Peyer's patch (tissue), 4 donors: ENCODE data around the gene BAD. TPM values are rescaled to one million over a fixed set of nuclear protein-coding genes. Genes with fewer than 3 reads are reported as not detected.

ENCODE experiments used
- DNase-seq, 3 donors: peaks; one replicate each; pipeline ENCODE4 v3.0.0-alpha.2; 2017 to 2019
- H3K27ac ChIP-seq, 4 donors: fragments of 200-600 bp; sonication (generic); one replicate each; pipeline ENCODE4 v1.5.1; 2016 to 2019
- H3K27me3 ChIP-seq, 2 donors: fragments of 200-600 bp; sonication (generic); one replicate each; pipeline ENCODE4 v1.5.1; 2019
- H3K36me3 ChIP-seq, 3 donors: fragments of 200-600 bp; sonication (generic); one replicate each; pipeline ENCODE4 v1.5.1; 2016 to 2019
- H3K4me1 ChIP-seq, 4 donors: fragments of 200-600 bp; sonication (generic); one replicate each; pipeline ENCODE4 v1.5.1; 2016 to 2019
- H3K4me3 ChIP-seq, 4 donors: fragments of 200-600 bp; sonication (generic); 1 replicate in 3 of 4; 2 replicates in 1 of 4; pipeline ENCODE4 v1.5.1; 2016 to 2019; ENCODE audit warnings: mild to moderate bottlenecking in 1 of 4
- H3K9me3 ChIP-seq, 4 donors: fragments of 200-600 bp; sonication (generic); one replicate each; pipeline ENCODE4 v1.5.1; 2016 to 2019; ENCODE audit warnings: mild to moderate bottlenecking in 1 of 4
- POLR2A ChIP-seq, 2 donors: fragments of 450-650 bp; IDR thresholded peaks; one replicate each; pipeline ENCODE4 v1.5.1; 2017; ENCODE audit warnings: antibody characterized with exemption in 2 of 2, mild to moderate bottlenecking in 2 of 2, moderate library complexity in 2 of 2
- total RNA-seq, 4 donors: library from RNA; depleted of rRNA; stranded (reverse); fragments of >200 nt; gene quantifications; one replicate each; pipeline ENCODE4 v1.1.0, GENCODE V29; 2016
- TF ChIP-seq, protein P1 (sequence below), 6 experiments: fragments of 450-650 bp in 4 of 6; fragments of 200-600 bp in 2 of 6; sonication (generic) in 1 of 6; IDR thresholded peaks; one replicate each; pipeline ENCODE4 v1.5.1; 2017 to 2019; ENCODE audit warnings: antibody characterized with exemption in 6 of 6, mild to moderate bottlenecking in 3 of 6, moderate library complexity in 1 of 6

The BAD gene
- total RNA-seq, 4 donors from 2014 or later, result 57.4 to 91.8 (median 63.7) TPM

DNA sequence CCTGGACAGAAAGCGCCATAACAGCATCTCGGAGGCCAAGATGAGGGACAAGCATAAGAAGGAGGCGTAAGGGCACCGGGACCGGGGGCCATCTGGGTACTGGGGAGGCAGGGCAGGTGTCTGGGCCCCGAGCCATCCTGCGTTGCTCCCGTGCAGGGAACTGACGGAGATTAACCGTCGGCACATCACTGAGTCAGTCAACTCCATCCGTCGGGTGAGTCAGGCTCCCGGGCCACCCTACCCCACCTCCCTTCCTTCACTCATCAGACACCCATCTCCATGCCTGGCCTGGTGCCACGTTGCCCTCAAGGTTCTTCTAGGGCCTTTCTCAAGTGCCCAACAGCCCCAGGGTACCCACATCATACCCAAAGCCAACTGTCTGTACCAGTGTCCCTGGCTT lies 18.1 kb downstream of the BAD start:
- TF ChIP-seq, protein P1, sequence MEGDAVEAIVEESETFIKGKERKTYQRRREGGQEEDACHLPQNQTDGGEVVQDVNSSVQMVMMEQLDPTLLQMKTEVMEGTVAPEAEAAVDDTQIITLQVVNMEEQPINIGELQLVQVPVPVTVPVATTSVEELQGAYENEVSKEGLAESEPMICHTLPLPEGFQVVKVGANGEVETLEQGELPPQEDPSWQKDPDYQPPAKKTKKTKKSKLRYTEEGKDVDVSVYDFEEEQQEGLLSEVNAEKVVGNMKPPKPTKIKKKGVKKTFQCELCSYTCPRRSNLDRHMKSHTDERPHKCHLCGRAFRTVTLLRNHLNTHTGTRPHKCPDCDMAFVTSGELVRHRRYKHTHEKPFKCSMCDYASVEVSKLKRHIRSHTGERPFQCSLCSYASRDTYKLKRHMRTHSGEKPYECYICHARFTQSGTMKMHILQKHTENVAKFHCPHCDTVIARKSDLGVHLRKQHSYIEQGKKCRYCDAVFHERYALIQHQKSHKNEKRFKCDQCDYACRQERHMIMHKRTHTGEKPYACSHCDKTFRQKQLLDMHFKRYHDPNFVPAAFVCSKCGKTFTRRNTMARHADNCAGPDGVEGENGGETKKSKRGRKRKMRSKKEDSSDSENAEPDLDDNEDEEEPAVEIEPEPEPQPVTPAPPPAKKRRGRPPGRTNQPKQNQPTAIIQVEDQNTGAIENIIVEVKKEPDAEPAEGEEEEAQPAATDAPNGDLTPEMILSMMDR (IDR thresholded peaks at IDR 0.05), result no peak
- TF ChIP-seq POLR2A (IDR thresholded peaks at IDR 0.05), result no peak
- H3K36me3 ChIP-seq, result peaks cover 0 to 60% (median 0%) of the 10 kb centered on the region in 3 donors
- no peaks in the 10 kb centered on the region for H3K9me3 ChIP-seq
- H3K4me3 ChIP-seq, result no peak overlapping the region
- H3K4me1 ChIP-seq, result peaks cover 7 to 57% (median 12%) of the 10 kb centered on the region in 4 donors
- peak overlapping the region in 1 of 4 donors; percentile 39 for H3K27ac ChIP-seq
- no peak for DNase-seq
- H3K27me3 ChIP-seq, result no peaks in the 10 kb centered on the region

DNA sequence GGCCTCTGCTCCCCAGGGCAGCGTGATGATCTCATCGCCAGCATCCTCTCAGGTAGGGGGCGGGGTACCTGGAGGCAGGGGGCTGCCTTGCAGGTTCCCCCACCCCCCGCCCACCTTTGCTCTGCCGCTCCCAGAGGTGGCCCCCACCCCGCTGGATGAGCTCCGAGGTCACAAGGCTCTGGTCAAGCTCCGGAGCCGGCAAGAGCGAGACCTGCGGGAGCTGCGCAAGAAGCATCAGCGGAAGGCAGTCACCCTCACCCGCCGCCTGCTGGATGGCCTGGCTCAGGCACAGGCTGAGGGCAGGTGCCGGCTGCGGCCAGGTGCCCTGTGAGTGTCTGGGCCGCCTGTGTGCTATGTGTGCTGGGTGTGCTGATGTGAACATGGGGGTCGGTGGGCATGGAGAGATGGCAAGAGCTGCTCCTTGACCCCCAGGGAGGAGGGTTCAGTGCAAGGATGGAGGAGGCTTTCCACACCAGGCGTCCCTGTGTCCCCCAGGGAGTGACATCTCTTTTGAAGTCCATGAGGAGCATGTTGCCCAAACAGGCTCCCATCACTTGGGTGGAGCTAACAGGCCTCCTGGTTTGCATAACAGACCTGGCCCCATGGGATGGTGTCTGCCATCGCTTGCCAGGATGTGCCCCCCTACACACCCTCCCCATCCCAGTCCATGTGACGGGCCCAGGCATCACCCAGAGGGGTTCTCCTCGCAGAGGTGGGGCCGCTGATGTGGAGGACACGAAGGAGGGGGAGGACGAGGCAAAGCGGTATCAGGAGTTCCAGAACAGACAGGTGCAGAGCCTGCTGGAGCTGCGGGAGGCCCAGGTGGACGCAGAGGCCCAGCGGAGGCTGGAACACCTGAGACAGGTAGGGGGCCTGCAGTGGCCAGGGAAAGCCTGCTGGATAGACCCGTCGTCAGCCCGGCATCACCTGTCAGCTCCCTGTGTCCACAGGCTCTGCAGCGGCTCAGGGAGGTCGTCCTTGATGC lies 19.0 kb downstream of the BAD start:
- Histone ChIP-seq H3K4me1 (peaks cover 7 to 57% (median 12%) of the 10 kb centered on the region in 4 donors), H3K4me3 (no peak overlapping the region), H3K27ac (peak overlapping the region in 1 of 4 donors; percentile 30), H3K9me3 (no peaks in the 10 kb centered on the region), H3K27me3 (no peaks in the 10 kb centered on the region), H3K36me3 (peaks cover 0 to 66% (median 0%) of the 10 kb centered on the region in 3 donors)
- TF ChIP-seq, protein P1 (IDR thresholded peaks at IDR 0.05), result no peak
- TF ChIP-seq POLR2A (IDR thresholded peaks at IDR 0.05), result no peak
- no peak for DNase-seq

DNA sequence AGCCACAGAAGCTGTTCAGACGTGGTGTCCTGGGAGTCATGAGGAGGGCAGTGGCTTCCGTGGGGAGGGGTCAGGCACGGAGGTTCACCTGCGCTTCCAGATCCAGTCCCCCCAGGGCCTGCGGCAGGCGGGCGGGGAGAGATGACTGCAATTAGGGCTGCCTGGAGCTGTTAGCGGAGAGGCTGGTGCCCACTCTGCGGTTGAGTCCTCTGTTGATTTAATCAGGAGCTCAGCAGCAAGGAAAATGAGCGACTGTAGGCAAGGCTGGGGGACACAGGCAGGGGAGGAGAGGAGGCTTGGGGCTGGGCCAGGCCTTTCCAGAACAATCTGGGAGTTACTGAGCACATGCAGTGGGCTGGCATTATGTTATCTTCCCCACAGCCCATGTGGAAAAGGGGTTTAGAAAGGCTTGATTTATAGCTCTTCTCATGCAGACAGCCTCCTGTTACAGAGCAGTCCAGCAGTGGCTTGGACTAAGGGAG lies 20.1 kb downstream of the BAD start:
- Histone ChIP-seq H3K9me3 (no peaks in the 10 kb centered on the region), H3K27me3 (no peaks in the 10 kb centered on the region), H3K4me1 (peaks cover 7 to 57% (median 12%) of the 10 kb centered on the region in 4 donors), H3K36me3 (peaks cover 0 to 75% (median 0%) of the 10 kb centered on the region in 3 donors), H3K4me3 (no peak overlapping the region), H3K27ac (peak overlapping the region in 1 of 4 donors; percentile 30)
- TF ChIP-seq POLR2A (IDR thresholded peaks at IDR 0.05), result no peak
- TF ChIP-seq, protein P1 (IDR thresholded peaks at IDR 0.05), result no peak
- DNase-seq, result no peak

DNA sequence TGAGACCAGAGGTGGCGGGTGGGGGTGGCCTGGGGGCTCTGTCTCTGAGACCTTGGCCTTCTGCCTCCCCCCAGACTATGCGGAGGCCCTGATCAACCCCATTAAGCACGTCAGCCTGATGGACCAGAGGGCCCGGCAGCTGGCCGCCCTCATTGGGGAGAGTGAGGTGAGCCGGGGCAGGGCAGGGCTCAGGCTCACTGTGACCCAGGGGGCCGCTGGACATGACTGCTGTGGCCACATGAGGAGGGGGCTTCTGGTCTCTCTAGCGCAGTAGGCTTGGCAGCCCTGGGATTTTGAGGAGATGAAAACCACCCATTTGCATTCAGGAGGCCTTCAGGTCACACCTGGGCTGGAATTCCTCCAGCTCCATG lies 20.5 kb downstream of the BAD start:
- H3K4me3 ChIP-seq, result no peak overlapping the region
- no peaks in the 10 kb centered on the region for H3K9me3 ChIP-seq
- no peak overlapping the region for H3K27ac ChIP-seq
- H3K4me1 ChIP-seq, result peaks cover 7 to 55% (median 10%) of the 10 kb centered on the region in 4 donors
- no peaks in the 10 kb centered on the region for H3K27me3 ChIP-seq
- H3K36me3 ChIP-seq, result peaks cover 0 to 80% (median 0%) of the 10 kb centered on the region in 3 donors
- no peak for TF ChIP-seq POLR2A (IDR thresholded peaks at IDR 0.05)
- TF ChIP-seq, protein P1 (IDR thresholded peaks at IDR 0.05), result no peak
- no peak for DNase-seq

- no peaks in the 10 kb centered on the region for H3K9me3 ChIP-seq
- peaks cover under 1 to 49% (median 5%) of the 10 kb centered on the region in 4 donors for H3K4me1 ChIP-seq
- no peak overlapping the region for H3K27ac ChIP-seq
- DNase-seq, result no peak
- H3K4me3 ChIP-seq, result no peak overlapping the region
- no peak for TF ChIP-seq POLR2A (IDR thresholded peaks at IDR 0.05)
- TF ChIP-seq, protein P1 (IDR thresholded peaks at IDR 0.05), result no peak
- H3K27me3 ChIP-seq, result no peaks in the 10 kb centered on the region
- peaks cover 0 to 87% (median 0%) of the 10 kb centered on the region in 3 donors for H3K36me3 ChIP-seq
Measured at GRCh38 chr11:64263021-64263946, 21.2 kb downstream of the BAD start.
